GDM1 (cell line): ENCODE data around the gene LZTR1.
A peak's percentile ranks its signal among the peaks of the same experiment; 100 is the strongest.
"Not testable (repeated sequence)": the region's sequence is repeated elsewhere in the genome, so short reads cannot be mapped to it uniquely, and the experiment has no call there.

Source experiments
- DNase-seq: peaks from one replicate; lab custom pipeline; 2025; lab: John Stamatoyannopoulos, UW

The LZTR1 gene

GRCh38 chr22:20996598-20997535, 14.8 kb downstream of the LZTR1 start:
- DNase-seq: no peak

DNA sequence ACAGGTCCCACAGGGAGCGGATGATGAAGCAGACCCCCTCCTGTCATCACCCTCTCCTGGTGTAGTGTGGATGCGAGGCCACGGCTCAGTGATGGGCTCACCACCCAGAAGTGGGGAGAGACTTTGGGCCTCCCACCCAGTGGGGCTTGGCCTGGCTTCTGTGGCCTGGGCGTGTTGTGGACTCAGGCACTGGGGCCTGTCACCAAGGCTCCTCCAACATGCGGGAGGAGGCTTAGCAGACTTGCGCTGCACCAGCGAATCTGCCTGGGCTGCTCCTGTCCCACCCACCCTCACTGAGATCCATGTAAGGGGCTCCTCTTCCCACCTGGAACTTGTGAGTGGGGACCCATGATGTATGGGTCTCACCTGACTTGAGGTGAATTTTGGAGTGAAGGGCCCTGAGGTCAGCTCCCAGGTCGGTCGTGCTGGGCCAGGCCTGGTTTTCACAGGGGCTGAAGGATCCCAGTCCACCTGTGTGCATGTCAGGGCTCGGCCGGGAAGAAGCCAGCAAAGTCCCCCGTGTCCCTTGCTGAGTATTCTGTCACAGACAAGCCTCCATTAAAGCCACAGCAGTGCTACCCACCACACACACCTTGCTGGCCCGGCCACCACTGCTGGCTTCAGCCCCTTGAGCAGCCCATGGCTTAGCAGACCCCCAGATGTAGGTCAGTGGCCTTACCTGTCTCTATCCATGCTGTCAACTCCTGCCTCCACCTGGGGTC, 15.6 kb downstream of the LZTR1 start:
- no peak for DNase-seq

- no peak for DNase-seq
Measured at GRCh38 chr22:20998411-20999336, 16.6 kb downstream of the LZTR1 start.

- no peak for DNase-seq
Measured at GRCh38 chr22:20999350-21000206, 17.5 kb downstream of the LZTR1 start.

DNA sequence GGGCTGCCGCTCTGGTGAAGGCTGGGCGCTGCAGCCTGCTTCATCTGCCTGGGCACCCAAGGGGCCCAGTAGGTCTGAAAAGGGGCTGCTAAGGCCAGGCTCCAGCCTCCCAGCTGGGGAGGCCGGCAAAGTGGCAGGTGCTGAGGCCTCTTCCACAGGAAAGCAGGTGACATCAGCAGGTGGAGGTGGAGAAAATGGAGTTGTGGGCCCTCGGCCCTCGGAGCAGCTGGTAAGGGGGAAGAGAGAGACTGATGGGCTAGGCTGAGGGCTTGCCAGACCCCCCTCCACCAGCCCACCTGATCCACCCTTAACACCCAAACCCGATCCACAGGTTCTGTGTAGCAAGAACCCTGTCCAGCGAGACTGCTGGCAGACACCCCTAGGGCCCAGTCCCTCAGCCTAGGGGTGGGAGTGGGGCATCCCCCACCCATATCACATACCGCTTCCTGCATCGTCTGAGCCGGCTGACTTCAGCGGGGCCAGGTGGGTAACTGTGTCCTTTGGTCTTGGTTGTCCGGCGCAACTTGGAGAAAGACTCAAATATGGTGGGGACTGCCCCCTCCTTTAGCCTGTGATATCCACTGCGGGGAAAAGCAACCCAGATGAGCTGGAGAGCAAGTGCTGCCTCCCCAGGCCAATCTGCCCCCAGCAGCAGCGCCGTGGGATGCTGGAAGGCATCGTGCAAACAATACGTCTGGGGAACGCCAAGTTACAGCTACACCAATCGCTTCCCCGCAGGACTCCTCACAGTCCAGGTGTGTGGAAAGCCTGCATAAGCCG, 18.3 kb downstream of the LZTR1 start:
- no peak for DNase-seq

DNA sequence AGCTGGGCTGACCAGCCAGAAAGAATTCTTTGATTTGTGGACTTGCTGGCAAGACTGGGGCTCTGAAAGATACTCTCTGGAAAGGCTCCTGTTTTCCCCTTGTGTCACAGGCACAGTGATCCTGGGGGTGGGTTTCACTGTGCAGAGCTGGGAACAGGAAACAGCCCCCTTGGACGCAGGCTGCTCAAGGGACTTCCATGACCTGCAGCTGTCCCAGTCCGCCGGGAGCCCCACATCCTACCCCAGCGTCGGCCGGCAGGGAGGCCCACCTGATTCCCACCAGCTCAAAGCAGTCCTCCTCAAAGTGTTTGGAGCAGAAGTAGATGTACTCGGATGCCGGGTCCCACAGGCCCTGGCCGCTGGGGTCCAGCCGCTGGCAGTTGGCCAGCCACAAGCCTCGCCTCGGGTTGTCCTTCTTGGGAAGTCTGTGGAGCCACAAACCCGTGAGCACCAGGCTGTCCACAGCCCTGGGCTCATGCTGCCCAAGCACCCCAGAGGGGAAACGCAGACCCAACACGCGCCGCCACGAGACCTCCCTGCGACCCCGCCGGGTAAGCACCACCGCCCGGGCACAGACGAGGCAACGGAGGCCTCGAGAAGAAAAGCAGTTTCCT, 19.0 kb downstream of the LZTR1 start:
- DNase-seq: no peak

GRCh38 chr22:21001601-21002325, 19.7 kb downstream of the LZTR1 start, which contains the start of gene THAP7:
Gene THAP7 (minus strand): TSS chr22:21002118. CDS start chr22:21001911, 207 bp downstream.
- DNase-seq: peak; percentile 95

GRCh38 chr22:21003782-21004181, 21.7 kb downstream of the LZTR1 start:
- DNase-seq: no peak

DNA sequence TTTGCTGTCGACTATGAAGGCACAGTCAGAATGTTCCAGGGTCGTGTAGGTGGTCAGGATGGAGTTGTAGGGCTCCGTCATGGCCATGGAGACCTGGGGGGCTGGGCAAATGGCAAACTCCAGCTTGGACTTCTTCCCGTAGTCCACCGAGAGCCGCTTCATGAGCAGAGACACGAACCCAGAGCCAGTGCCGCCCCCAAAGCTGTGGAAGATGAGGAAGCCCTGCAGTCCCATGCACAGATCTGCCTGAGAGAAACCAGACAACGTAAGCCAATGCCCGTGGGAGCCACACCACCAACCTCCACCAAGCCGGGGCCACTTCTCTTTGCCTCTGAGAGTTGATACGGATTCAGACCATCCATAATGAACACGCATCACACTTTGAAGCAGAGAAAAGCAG, 27.1 kb downstream of the LZTR1 start:
- DNase-seq: not testable (repeated sequence)

GRCh38 chr22:21009638-21010425, 27.7 kb downstream of the LZTR1 start:
- DNase-seq: peak; percentile 14

- no peak for DNase-seq
Measured at GRCh38 chr22:21010426-21011113, 28.5 kb downstream of the LZTR1 start.

DNA sequence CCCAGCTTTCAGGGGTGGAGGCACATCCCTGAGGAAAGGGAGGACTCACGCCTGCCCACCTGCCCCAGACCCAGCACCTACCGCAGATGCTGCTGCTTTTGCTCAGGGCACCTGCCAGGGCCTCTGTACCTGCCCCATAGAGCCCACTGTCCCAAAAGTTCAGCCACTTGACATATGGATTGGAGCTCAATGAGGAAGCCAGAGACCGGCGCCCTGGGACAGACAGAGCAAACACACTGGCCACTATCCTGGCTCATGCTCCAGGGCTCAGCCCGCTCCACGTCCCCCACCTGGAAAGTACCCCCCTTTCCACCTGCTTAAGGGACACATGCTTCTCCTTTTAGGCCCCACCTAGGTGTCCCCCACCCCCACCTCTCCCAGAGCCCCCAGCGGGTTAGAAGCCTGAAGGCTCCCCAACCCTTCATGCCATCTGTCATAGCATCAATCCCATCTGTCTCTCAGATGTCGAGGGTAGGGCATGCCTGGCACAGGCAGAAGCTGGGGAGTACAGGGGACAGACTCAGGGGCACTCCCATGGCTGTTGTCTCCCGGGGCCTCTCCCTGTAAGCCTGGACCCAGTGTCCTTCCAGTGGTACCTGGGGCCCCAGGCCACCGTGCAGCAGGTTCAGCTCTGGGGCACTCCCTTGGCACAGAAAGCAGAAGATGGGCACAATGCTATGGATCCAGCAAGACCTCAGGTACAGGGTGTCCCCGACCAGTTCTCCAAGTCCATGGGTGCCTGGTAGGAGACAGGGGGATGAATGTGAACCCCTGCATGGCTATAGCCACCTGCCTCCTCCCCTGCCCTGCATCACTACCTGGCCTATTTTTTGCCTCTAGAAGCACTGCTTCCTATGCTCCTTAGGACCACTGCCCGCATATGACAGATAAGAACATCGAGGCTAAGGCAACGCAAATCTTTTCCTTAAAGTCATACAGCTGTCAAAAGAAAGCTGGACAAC, 30.6 kb downstream of the LZTR1 start:
- DNase-seq: no peak

- no peak for DNase-seq
Measured at GRCh38 chr22:21013657-21014201, 31.6 kb downstream of the LZTR1 start.

- DNase-seq: peak; percentile 89
Measured at GRCh38 chr22:21014202-21014725, 32.2 kb downstream of the LZTR1 start.

DNA sequence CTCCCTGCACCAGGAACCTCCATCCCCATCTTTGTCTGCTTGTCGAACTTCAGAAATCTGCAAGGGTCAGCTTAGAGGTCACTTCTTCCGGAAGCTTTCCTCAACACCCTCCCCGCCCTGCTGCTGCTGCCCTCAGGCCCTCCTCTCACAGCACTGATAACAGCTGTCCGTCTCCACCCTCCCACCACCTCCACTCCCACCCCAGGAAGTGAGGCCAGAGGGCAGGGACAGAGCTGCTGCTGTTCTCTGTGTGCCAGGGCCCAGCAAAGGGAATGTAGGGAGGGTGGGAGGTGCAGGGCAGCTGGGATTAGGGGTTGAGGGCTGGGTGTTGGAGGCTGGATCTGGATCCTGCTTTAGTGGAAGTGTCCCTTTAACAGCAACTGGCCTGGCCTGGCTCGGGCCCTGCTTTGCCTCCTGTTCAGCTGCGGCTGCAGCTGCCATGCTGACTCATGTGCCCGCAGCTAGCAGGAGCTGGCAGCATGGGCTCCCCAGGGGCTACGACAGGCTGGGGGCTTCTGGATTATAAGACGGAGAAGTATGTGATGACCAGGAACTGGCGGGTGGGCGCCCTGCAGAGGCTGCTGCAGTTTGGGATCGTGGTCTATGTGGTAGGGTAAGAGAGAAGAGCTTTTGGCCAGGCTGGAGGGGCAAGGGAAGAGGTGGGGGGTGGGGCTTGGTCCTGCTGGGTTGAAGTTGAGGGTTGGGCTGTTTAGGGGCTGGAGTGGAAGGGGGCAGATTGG, 32.8 kb downstream of the LZTR1 start, which contains the start of gene P2RX6:
Gene P2RX6 (plus strand): TSS at position 440 of the 740 bp plus-strand sequence. CDS start 10 bp downstream, at position 450.
- DNase-seq: no peak
